Esophagus squamous epithelium (tissue), 5 donors: ENCODE measurements around the gene INVS. TPM values are rescaled to one million over a fixed set of nuclear protein-coding genes. Genes with fewer than 3 reads are reported as not detected.
A peak's percentile ranks its signal among the peaks of the same experiment; 100 is the strongest.

Source experiments
- DNase-seq: peaks from one replicate; lab custom pipeline; 2025; lab: John Stamatoyannopoulos, UW
- H3K27ac ChIP-seq, 4 donors: fragments of 200-600 bp; sonication (generic); one replicate each; pipeline ENCODE4 v1.5.1; 2016 to 2019; ENCODE audit warnings: mild to moderate bottlenecking in 1 of 4
- H3K27me3 ChIP-seq, 4 donors: fragments of 200-600 bp; sonication (generic); 1 replicate in 3 of 4; 2 replicates in 1 of 4; pipeline versions ENCODE4 v1.5.1 to v1.6.0; 2017 to 2021; ENCODE audit warnings: antibody characterized with exemption in 1 of 4
- H3K36me3 ChIP-seq, 3 donors: fragments of 200-600 bp; sonication (generic); one replicate each; pipeline ENCODE4 v1.5.1; 2016 to 2019
- H3K4me1 ChIP-seq, 3 donors: fragments of 200-600 bp; sonication (generic); one replicate each; pipeline ENCODE4 v1.5.1; 2017 to 2019
- H3K4me3 ChIP-seq, 4 donors: fragments of 200-600 bp; sonication (generic); 1 replicate in 3 of 4; 2 replicates in 1 of 4; pipeline ENCODE4 v1.5.1; 2016 to 2019; ENCODE audit warnings: mild to moderate bottlenecking in 2 of 4, moderate library complexity in 1 of 4
- H3K9me3 ChIP-seq, 3 donors: fragments of 200-600 bp; sonication (generic); one replicate each; pipeline ENCODE4 v1.5.1; 2016 to 2019
- CTCF ChIP-seq, 6 experiments: fragments of 450-650 bp in 4 of 6; fragments of 200-600 bp in 2 of 6; sonication (generic) in 2 of 6; IDR thresholded peaks; one replicate each; pipeline ENCODE4 v1.5.1; 2016 to 2019; ENCODE audit warnings: antibody characterized with exemption in 6 of 6, mild to moderate bottlenecking in 4 of 6, moderate library complexity in 4 of 6
- POLR2A ChIP-seq, 4 donors: fragments of 450-650 bp; IDR thresholded peaks; one replicate each; pipeline ENCODE4 v1.6.1; 2017; ENCODE audit warnings: antibody characterized with exemption in 4 of 4, mild to moderate bottlenecking in 4 of 4, moderate library complexity in 3 of 4
- WGBS, 2 donors: methylation state at CpG; one replicate each; pipeline ENCODE4 v1.1.5; 2018; 5-methylcytosine and 5-hydroxymethylcytosine counted together
- intact Hi-C: fragments of 100-400 bp; cut with DNase I; formaldehyde crosslinking; loops from one replicate; pipeline ENCODE4 v1.15.0; 2022
- total RNA-seq, 4 donors: library from RNA; depleted of rRNA; stranded (reverse); fragments of >200 nt; gene quantifications; one replicate each; pipeline ENCODE4 v1.1.0, GENCODE V29; 2016
- donor health status: DM: yes; HTN: yes; CAD: no.

Gene INVS
- total RNA-seq, 4 donors from 2014 or later = 8.9 to 24.4 (median 13.3) TPM

- Histone ChIP-seq H3K27me3 (no peaks in the 10 kb centered on the region), H3K4me3 (no peak overlapping the region), H3K4me1 (peaks cover 18 to 60% (median 19%) of the 10 kb centered on the region in 3 donors), H3K27ac (no peak overlapping the region), H3K9me3 (no peaks in the 10 kb centered on the region), H3K36me3 (no peaks in the 10 kb centered on the region)
- TF ChIP-seq POLR2A (IDR thresholded peaks at IDR 0.05) (no peak), CTCF (IDR thresholded peaks at IDR 0.05) (no peak)
- intact Hi-C loops = no loop called here
- DNase-seq = no peak
- 69 to 77% methylated on average over 3 of the region's 3 CpGs for WGBS, 2 donors
Observed at GRCh38 chr9:100096378-100096916, 2.6 kb upstream of the INVS start.

DNA sequence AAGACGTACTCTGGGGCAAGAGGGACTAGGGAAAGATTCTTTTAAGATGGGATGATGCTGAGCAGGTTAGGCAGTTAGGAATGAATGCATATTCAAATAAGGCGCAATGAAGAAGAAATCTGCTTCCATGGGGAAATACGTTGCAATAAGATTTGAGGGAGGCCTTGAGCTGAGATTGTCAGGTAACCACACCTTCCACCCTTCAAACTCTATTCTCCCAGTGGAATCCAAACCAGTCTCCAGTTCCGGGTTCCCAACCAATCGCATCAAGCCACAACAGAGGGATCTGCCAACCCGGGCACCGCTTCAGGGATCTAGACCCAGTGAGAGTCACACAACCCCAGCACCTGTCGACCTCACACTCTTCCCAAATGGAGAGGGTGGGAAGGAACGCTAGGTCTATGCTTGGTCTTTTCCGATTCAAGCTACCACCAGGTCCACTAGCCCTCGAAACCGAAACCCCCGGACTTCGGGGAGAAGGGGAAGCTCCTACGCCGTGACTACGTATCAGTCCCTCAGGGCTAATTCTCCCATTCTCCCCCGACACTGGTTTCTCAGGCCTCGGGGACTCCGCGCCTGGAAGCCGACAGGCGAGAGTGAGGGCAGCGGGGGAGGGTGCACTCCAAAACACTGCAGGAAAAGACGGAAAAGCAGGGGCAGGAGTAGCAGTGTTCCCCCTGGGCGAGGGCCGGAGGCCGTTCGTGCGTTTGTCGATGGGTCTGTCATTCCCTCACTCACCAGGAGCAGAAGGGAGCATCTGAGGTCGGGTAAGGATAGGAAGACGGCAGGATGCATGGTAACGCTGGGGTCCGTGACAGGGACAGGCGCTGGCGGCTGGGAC is 777 bp upstream of the INVS start:
- 2% methylated on average over 17 to 29 of the region's 37 CpGs for WGBS, 2 donors
- Histone ChIP-seq H3K4me1 (peaks cover 18 to 46% (median 19%) of the 10 kb centered on the region in 3 donors), H3K4me3 (peak overlapping the region; percentile 86 to 96 (median 92)), H3K36me3 (no peaks in the 10 kb centered on the region), H3K9me3 (no peaks in the 10 kb centered on the region), H3K27me3 (no peaks in the 10 kb centered on the region), H3K27ac (peak overlapping the region; percentile 93 to 96 (median 96))
- intact Hi-C loops = no loop called here
- no peak for TF ChIP-seq POLR2A (IDR thresholded peaks at IDR 0.05)
- TF ChIP-seq CTCF (IDR thresholded peaks at IDR 0.05) = no peak
- no peak for DNase-seq

DNA sequence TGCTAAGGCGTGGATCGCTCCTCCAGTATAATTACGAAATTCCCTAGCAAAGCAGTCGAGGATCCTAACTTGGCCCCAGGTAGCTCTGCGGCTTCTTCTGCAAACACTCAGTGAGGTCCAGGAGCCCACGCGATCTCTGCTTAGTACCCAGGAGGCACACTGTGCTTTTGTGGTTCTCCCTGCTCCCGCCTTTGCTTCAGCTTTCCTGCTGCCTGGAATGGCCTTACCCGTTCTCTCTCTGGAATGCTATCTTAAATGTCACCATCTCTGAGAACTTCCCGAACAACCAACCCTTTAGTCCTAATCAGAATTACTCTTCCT is 639 bp downstream of the INVS start:
- Histone ChIP-seq H3K27ac (peak overlapping the region; percentile 93 to 96 (median 96)), H3K9me3 (no peaks in the 10 kb centered on the region), H3K27me3 (no peaks in the 10 kb centered on the region), H3K4me1 (peaks cover 18 to 45% (median 19%) of the 10 kb centered on the region in 3 donors), H3K36me3 (peaks cover 0 to 8% (median 0%) of the 10 kb centered on the region in 3 donors), H3K4me3 (peak overlapping the region; percentile 86 to 96 (median 92))
- intact Hi-C loops = no loop called here
- TF ChIP-seq POLR2A (IDR thresholded peaks at IDR 0.05) = no peak
- TF ChIP-seq CTCF (IDR thresholded peaks at IDR 0.05) = no peak
- no peak for DNase-seq
- 2 to 5% methylated on average over 9 to 10 of the region's 10 CpGs for WGBS, 2 donors

GRCh38 chr9:100100146-100100667 is 1.2 kb downstream of the INVS start:
- H3K4me3 ChIP-seq = peak overlapping the region; percentile 86 to 96 (median 92)
- H3K9me3 ChIP-seq = no peaks in the 10 kb centered on the region
- intact Hi-C loops = no loop called here
- DNase-seq = no peak
- TF ChIP-seq POLR2A (IDR thresholded peaks at IDR 0.05) = no peak
- no peak for TF ChIP-seq CTCF (IDR thresholded peaks at IDR 0.05)
- no peaks in the 10 kb centered on the region for H3K27me3 ChIP-seq
- 71 to 85% methylated on average over 2 of the region's 2 CpGs for WGBS, 2 donors
- peaks cover 0 to 13% (median 0%) of the 10 kb centered on the region in 3 donors for H3K36me3 ChIP-seq
- peaks cover 18 to 45% (median 19%) of the 10 kb centered on the region in 3 donors for H3K4me1 ChIP-seq
- peak overlapping the region in 3 of 4 donors; percentile 93 to 96 (median 96) for H3K27ac ChIP-seq

- peaks cover 18 to 40% (median 19%) of the 10 kb centered on the region in 3 donors for H3K4me1 ChIP-seq
- DNase-seq = no peak
- no peak overlapping the region for H3K27ac ChIP-seq
- peaks cover 0 to 27% (median 10%) of the 10 kb centered on the region in 3 donors for H3K36me3 ChIP-seq
- intact Hi-C loops = no loop called here
- TF ChIP-seq POLR2A (IDR thresholded peaks at IDR 0.05) = no peak
- no peak for TF ChIP-seq CTCF (IDR thresholded peaks at IDR 0.05)
- WGBS, 2 donors = 91 to 97% methylated on average over 6 of the region's 6 CpGs
- no peak overlapping the region for H3K4me3 ChIP-seq
- no peaks in the 10 kb centered on the region for H3K9me3 ChIP-seq
- H3K27me3 ChIP-seq = no peaks in the 10 kb centered on the region
Observed at GRCh38 chr9:100101608-100102007, 2.6 kb downstream of the INVS start.
